GM19240 (cell line): ENCODE results near the gene SVIP.

Source experiments
- DNase-seq: peaks from one replicate; pipeline ENCODE4 v3.0.0; 2011; ENCODE audit warnings: low spot score; ENCODE audit not compliant: insufficient read length

The SVIP gene

GRCh38 chr11:22829231-22830081 lies at the start of gene SVIP:
SVIP (minus strand) TSS chr11:22829801; CDS start chr11:22829748, 53 bp downstream.
- peak; percentile 48 for DNase-seq

- DNase-seq = no peak
Observed at GRCh38 chr11:22878604-22879003, 49.0 kb upstream of the SVIP start.

GRCh38 chr11:22878039-22878438 lies 48.4 kb upstream of the SVIP start:
- no peak for DNase-seq

GRCh38 chr11:22875869-22876473 lies 46.4 kb upstream of the SVIP start:
- peak; percentile 28 for DNase-seq

- DNase-seq = no peak
Observed at GRCh38 chr11:22869325-22869724, 39.7 kb upstream of the SVIP start.

GRCh38 chr11:22860241-22860640 lies 30.6 kb upstream of the SVIP start, which contains the start of gene CCDC179:
CCDC179 (minus strand) TSS chr11:22860474; CDS start chr11:22860421, 53 bp downstream.
- DNase-seq = no peak

GRCh38 chr11:22859756-22860155 lies 30.2 kb upstream of the SVIP start:
- DNase-seq = no peak

GRCh38 chr11:22851477-22851876 lies 21.9 kb upstream of the SVIP start:
- DNase-seq = no peak

GRCh38 chr11:22846726-22847125 lies 17.1 kb upstream of the SVIP start:
- no peak for DNase-seq

- no peak for DNase-seq
Observed at GRCh38 chr11:22832315-22833015, 2.9 kb upstream of the SVIP start.

- DNase-seq = no peak
Observed at GRCh38 chr11:22830082-22830414, 447 bp upstream of the SVIP start.

- DNase-seq = no peak
Observed at GRCh38 chr11:22828373-22828772, 1.2 kb downstream of the SVIP start.

GRCh38 chr11:22822203-22822602 lies 7.4 kb downstream of the SVIP start:
- no peak for DNase-seq

GRCh38 chr11:22809893-22810292 lies 19.7 kb downstream of the SVIP start:
- DNase-seq = no peak

GRCh38 chr11:22808571-22809197 lies 20.9 kb downstream of the SVIP start:
- no peak for DNase-seq

GRCh38 chr11:22807855-22808570 lies 21.6 kb downstream of the SVIP start:
- DNase-seq = no peak

- DNase-seq = no peak
Observed at GRCh38 chr11:22807391-22807790, 22.2 kb downstream of the SVIP start.

- DNase-seq = no peak
Observed at GRCh38 chr11:22802861-22803260, 26.7 kb downstream of the SVIP start.

GRCh38 chr11:22800482-22800881 lies 29.1 kb downstream of the SVIP start:
- DNase-seq = no peak

GRCh38 chr11:22798901-22799300 lies 30.7 kb downstream of the SVIP start:
- DNase-seq = no peak

- DNase-seq = no peak
Observed at GRCh38 chr11:22797047-22797446, 32.6 kb downstream of the SVIP start.
